Pancreas (tissue), 10 donors: ENCODE data around the gene ROBO1. TPM values are rescaled to one million over a fixed set of nuclear protein-coding genes. Genes with fewer than 3 reads are reported as not detected.

Experiments
- ATAC-seq, 4 donors: fragments of 200-7000 bp; cut with Tn5 transposase; one replicate each; pipeline versions ENCODE4 v1.8.0 to v1.9.1; 2020; ENCODE audit warnings: mild to moderate bottlenecking in 4 of 4, moderate library complexity in 4 of 4
- DNase-seq, 6 donors: peaks; one replicate each; pipeline ENCODE4 v3.0.0-alpha.2; 2020
- FAIRE-seq: peaks from 2 replicates; lab custom pipeline; 2012; peaks lifted over from hg19 to GRCh38; lab: Jason Lieb, UNC
- H3K27ac ChIP-seq, 4 donors: fragments of 200-600 bp; sonication (generic); 1 replicate in 3 of 4; 2 replicates in 1 of 4; pipeline versions ENCODE4 v1.5.0 to v1.8.0; 2020
- H3K27me3 ChIP-seq, 4 donors: fragments of 200-600 bp; one replicate each; pipeline ENCODE4 v1.8.0; 2021
- H3K36me3 ChIP-seq, 3 donors: fragments of 200-600 bp; sonication (generic) in 1 of 3; one replicate each; pipeline versions ENCODE4 v1.5.0 to v1.8.0; 2020 to 2021
- H3K4me1 ChIP-seq, 3 donors: fragments of 200-600 bp; one replicate each; pipeline ENCODE4 v1.8.0; 2021
- H3K4me3 ChIP-seq, 4 donors: fragments of 200-600 bp; sonication (generic) in 2 of 4; one replicate each; pipeline versions ENCODE4 v1.5.0 to v1.8.0; 2020 to 2021
- H3K9me3 ChIP-seq, 4 donors: fragments of 200-600 bp; one replicate each; pipeline ENCODE4 v1.8.0; 2021
- WGBS, 2 donors: extraction: QIAGEN DNeasy Blood & Tissue Kit; methylation state at CpG; one replicate each; pipeline ENCODE4 v1.1.7; 2013; 5-methylcytosine and 5-hydroxymethylcytosine counted together
- intact Hi-C, 3 donors: fragments of 100-400 bp; cut with DNase I; formaldehyde crosslinking; loops; one replicate each; pipeline versions ENCODE4 v1.11.1 to v1.14.2; 2022
- polyA plus RNA-seq, 2 donors: library from polyadenylated mRNA; stranded (reverse); fragments of 200-250 nt; gene quantifications; one replicate each; pipeline ENCODE4 v1.2.3, GENCODE V29; 2013
- total RNA-seq, 6 donors: library from RNA; stranded (reverse); fragmentation: NEBNext Ultra II Directional in 4 of 6; extraction: Animal tissue kit (Norgen Biotek cat#: 25700) in 4 of 6; gene quantifications; one replicate each; pipeline versions ENCODE4 v1.2.1 to v1.2.4, GENCODE V29; 2021 to 2023
- TF ChIP-seq, protein P1 (sequence below), 4 donors: fragments of 200-600 bp; sonication (generic) in 3 of 4; IDR thresholded peaks; one replicate each; pipeline versions ENCODE4 v1.5.0 to v1.8.0; 2021; ENCODE audit warnings: antibody characterized with exemption in 4 of 4
- donor health status: healthy with polysubstance abuse.
- donor health status: DM: no; HTN: no; CAD: no; lungs with moderate emphysema.
- donor health status: DM: no; HTN: no; CAD: no.
- donor health status: control.
- donor health status: control.
- donor health status: Bipolar disorder and iron deficiency.
- donor health status: DM: yes; HTN: yes; CAD: no.
- donor health status: DM: no; HTN: no; CAD: no.
- donor health status: DM: no; HTN: no; CAD: no.
- donor health status: DM: yes; HTN: yes; CAD: no.

The ROBO1 gene
- total and polyA plus RNA-seq, 8 donors: 0.51 to 8.5 (median 2.8) TPM

DNA sequence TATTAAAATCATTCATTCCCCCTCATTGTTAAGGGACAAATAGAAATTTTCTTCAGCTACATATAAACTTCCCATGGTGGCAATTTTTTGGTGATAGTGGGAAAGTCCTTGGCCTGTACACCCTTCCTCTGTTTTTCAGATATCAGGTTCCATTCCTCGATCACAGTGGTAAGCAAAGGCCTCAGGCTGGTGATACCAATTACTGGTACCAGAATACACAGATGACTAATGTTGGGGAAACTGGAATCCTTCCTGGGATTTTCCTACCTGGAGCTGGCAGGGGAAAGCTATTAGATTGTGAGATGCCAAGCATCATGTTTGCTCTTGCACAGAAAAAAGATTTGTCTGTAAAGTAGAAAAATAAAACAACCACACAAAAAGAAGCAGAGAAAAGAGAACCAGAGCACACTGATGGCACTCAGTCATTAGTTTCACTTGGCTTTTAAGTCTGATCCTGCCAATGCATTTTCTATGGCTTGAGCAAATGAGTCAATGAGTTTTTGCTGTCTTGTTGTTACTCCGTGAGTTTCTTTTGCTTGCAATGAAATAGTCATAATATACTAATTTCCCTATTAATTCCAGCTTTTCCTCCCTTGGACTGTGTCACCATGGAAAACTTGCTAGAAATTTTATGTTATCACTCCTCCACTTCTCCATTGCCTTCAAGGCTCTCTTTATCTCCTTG lies 795.0 kb downstream of the ROBO1 start:
- Histone ChIP-seq H3K4me1 (no peaks in the 10 kb centered on the region), H3K9me3 (no peaks in the 10 kb centered on the region), H3K4me3 (no peak overlapping the region), H3K27me3 (no peaks in the 10 kb centered on the region), H3K36me3 (no peaks in the 10 kb centered on the region), H3K27ac (no peak overlapping the region)
- 65 to 80% methylated on average over 2 of the region's 2 CpGs for WGBS, 2 donors
- TF ChIP-seq, protein P1, sequence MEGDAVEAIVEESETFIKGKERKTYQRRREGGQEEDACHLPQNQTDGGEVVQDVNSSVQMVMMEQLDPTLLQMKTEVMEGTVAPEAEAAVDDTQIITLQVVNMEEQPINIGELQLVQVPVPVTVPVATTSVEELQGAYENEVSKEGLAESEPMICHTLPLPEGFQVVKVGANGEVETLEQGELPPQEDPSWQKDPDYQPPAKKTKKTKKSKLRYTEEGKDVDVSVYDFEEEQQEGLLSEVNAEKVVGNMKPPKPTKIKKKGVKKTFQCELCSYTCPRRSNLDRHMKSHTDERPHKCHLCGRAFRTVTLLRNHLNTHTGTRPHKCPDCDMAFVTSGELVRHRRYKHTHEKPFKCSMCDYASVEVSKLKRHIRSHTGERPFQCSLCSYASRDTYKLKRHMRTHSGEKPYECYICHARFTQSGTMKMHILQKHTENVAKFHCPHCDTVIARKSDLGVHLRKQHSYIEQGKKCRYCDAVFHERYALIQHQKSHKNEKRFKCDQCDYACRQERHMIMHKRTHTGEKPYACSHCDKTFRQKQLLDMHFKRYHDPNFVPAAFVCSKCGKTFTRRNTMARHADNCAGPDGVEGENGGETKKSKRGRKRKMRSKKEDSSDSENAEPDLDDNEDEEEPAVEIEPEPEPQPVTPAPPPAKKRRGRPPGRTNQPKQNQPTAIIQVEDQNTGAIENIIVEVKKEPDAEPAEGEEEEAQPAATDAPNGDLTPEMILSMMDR (IDR thresholded peaks at IDR 0.05): no peak
- intact Hi-C loops: no loop called here
- no peak for DNase-seq
- FAIRE-seq: no peak
- peak in 1 of 4 donors; percentile 39 for ATAC-seq

DNA sequence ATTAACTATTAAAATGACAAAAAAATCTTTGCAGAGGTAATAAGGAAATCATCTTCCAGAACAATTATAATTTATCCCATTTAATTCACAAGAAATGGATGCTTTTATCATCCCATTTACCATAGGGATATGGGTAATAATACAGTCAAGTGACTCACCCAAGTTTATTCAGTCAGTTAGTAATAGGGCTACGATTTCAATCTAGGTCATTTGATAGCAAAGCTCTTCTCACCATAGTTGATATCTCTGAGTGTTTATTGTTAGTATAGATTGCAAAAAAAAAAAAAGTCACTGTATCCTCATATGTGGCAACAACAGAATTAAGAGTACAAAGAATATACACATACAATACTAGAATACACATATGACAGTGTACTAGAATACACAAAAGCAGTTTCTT lies 797.1 kb downstream of the ROBO1 start:
- ATAC-seq (no peak), FAIRE-seq (no peak), DNase-seq (no peak)
- intact Hi-C loops: no loop called here
- Histone ChIP-seq H3K27ac (no peak overlapping the region), H3K4me3 (no peak overlapping the region), H3K9me3 (no peaks in the 10 kb centered on the region), H3K36me3 (no peaks in the 10 kb centered on the region), H3K4me1 (no peaks in the 10 kb centered on the region), H3K27me3 (no peaks in the 10 kb centered on the region)
- TF ChIP-seq, protein P1 (IDR thresholded peaks at IDR 0.05): no peak
- WGBS, 2 donors: 32 to 53% methylated on average over 1 of the region's 1 CpG

DNA sequence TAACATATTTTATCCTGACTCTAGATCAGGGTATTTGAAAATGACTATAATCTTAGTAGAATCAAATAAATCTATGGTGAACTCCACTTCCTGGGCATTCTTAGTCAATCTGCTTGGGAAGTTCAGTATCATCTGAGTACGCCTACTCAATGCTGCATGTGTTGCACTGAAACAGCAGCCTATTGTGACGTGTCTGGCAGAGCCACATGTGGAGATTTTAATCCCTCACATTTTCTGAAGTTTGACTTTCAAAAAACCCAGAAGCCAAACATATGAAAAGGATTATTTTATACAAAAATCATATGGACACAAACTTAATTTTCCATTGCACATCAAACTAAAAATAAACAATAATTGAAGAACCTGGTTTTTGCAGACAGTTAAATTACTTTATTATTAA lies 798.3 kb downstream of the ROBO1 start:
- no peak overlapping the region for H3K4me3 ChIP-seq
- H3K27me3 ChIP-seq: no peaks in the 10 kb centered on the region
- WGBS, 2 donors: 63 to 66% methylated on average over 2 of the region's 2 CpGs
- FAIRE-seq (no peak), ATAC-seq (no peak), DNase-seq (no peak)
- no peaks in the 10 kb centered on the region for H3K4me1 ChIP-seq
- TF ChIP-seq, protein P1 (IDR thresholded peaks at IDR 0.05): no peak
- no peaks in the 10 kb centered on the region for H3K36me3 ChIP-seq
- H3K9me3 ChIP-seq: no peaks in the 10 kb centered on the region
- intact Hi-C loops: no loop called here
- no peak overlapping the region for H3K27ac ChIP-seq

DNA sequence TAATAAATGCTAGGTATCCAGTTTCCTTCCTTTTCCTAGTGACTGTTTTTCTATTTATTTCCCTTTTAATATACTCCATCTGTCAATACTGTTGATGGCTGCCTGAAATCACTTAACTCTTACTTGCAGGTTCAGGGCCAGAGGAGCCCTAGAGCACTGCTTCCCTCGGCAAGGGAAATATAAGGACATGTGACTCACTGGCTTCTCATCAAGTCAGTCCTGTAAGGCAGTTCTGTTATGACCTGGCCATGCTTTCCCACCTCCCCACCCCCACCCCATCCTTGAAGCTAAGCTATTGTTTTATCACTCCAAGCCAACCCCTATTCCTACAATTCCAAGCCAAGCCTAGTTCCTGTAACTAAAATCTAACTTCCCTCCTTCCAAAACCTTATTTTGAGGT lies 800.7 kb downstream of the ROBO1 start:
- WGBS, 2 donors: 48 to 54% methylated on average over 1 of the region's 1 CpG

DNA sequence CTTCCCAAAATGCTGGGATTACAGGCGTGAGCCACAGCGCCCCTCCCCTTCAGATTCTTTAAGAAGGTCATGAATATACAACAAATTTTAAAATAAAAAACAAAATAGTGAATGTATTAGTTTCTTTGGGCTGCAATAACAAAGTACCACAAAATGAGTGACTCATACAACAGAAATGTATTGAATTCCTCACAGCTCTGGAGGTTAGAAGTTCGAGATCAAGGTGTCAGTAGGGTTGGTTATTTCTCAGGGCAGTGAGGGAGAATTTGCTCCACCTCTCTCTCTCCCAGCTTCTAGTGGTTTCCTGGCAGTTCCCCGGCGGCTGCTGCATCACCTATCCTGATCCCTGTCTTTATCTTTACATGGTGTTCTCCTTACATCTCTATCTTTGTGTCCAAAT lies 804.0 kb downstream of the ROBO1 start:
- no peak for FAIRE-seq
- no peak for DNase-seq
- H3K36me3 ChIP-seq: no peaks in the 10 kb centered on the region
- no peaks in the 10 kb centered on the region for H3K9me3 ChIP-seq
- H3K27me3 ChIP-seq: no peaks in the 10 kb centered on the region
- no peak for ATAC-seq
- 60 to 88% methylated on average over 5 of the region's 5 CpGs for WGBS, 2 donors
- H3K4me3 ChIP-seq: no peak overlapping the region
- H3K27ac ChIP-seq: no peak overlapping the region
- TF ChIP-seq, protein P1 (IDR thresholded peaks at IDR 0.05): no peak
- intact Hi-C loops: no loop called here
- no peaks in the 10 kb centered on the region for H3K4me1 ChIP-seq

More for the DNA sequence above, 800.7 kb downstream of the ROBO1 start:
- intact Hi-C loops: no loop called here
- H3K9me3 ChIP-seq: no peaks in the 10 kb centered on the region
- FAIRE-seq (no peak), DNase-seq (no peak), ATAC-seq (no peak)
- no peaks in the 10 kb centered on the region for H3K27me3 ChIP-seq
- no peak overlapping the region for H3K4me3 ChIP-seq
- H3K27ac ChIP-seq: no peak overlapping the region
- TF ChIP-seq, protein P1 (IDR thresholded peaks at IDR 0.05): no peak
- H3K4me1 ChIP-seq: no peaks in the 10 kb centered on the region
- no peaks in the 10 kb centered on the region for H3K36me3 ChIP-seq
